ENCODE data around the gene ENDOG. TPM values are rescaled to one million over a fixed set of nuclear protein-coding genes. Genes with fewer than 3 reads are reported as not detected.
A peak's percentile ranks its signal among the peaks of the same experiment; 100 is the strongest.

Gene ENDOG
- total and polyA plus RNA-seq, 11 donors: 34.8 to 105 (median 57.6) TPM

DNA sequence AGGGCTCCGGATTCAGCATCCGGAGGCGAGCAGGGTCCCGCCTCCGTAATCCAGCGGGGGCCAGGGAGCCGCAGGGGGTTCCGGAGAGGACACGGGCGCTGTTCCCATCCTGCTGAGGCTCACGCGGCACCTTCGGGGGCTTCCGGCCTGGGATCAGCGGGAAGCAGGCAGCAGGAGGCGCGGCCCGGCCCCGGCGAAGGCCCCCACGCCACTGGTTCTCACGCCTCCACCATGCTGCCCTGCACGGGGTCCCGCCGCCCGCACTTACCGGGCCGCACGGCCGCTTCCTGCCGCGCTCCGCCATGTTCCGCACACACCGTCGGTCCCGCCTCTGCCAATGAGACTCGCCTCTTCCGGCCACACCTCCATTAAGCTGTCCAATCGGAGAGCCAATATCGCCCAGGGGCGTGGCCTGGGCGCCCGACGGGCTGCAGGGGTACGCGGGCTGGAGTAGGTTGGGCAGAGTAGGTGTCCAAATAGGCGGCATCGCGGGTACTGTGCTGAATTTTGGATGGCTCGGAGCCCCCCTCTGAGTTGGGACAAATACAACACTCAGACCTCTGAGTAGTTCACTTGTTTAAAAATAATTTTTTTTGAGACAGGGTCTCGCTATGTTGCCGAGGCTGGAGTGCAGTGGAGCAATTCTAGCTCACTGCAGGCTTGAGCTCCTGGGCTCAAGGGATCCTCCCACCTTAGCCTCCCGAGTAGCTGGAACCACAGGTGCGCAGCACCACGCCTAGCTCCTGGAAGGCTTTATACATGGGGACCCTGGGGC, 11.4 kb downstream of the ENDOG start, which contains the start of gene SPOUT1:
Gene SPOUT1 (minus strand): TSS at position 318 of the 775 bp plus-strand sequence. CDS start 14 bp downstream, at position 304.
- DNase-seq: peak; percentile 91 to 96 (median 95)
- WGBS, 4 donors: 1 to 3% (median 2%) methylated on average over 27 to 56 of the region's 56 CpGs
- Histone ChIP-seq H3K4me1 (peaks cover 0 to 17% (median 12%) of the 10 kb centered on the region in 12 donors), H3K27me3 (no peaks in the 10 kb centered on the region), H3K36me3 (peaks cover 0 to 41% (median 30%) of the 10 kb centered on the region in 9 donors), H3K4me3 (peak within 1 kb of the TSS; percentile 67 to 98 (median 88)), H3K27ac (peak within 1 kb of the TSS in 11 of 12 donors; percentile 11 to 89 (median 75)), H3K9me3 (no peaks in the 10 kb centered on the region)
- intact Hi-C loops (cut with DNase I): no loop called here
- peak; percentile 98 to 100 (median 99) for ATAC-seq
- TF ChIP-seq, protein P1, sequence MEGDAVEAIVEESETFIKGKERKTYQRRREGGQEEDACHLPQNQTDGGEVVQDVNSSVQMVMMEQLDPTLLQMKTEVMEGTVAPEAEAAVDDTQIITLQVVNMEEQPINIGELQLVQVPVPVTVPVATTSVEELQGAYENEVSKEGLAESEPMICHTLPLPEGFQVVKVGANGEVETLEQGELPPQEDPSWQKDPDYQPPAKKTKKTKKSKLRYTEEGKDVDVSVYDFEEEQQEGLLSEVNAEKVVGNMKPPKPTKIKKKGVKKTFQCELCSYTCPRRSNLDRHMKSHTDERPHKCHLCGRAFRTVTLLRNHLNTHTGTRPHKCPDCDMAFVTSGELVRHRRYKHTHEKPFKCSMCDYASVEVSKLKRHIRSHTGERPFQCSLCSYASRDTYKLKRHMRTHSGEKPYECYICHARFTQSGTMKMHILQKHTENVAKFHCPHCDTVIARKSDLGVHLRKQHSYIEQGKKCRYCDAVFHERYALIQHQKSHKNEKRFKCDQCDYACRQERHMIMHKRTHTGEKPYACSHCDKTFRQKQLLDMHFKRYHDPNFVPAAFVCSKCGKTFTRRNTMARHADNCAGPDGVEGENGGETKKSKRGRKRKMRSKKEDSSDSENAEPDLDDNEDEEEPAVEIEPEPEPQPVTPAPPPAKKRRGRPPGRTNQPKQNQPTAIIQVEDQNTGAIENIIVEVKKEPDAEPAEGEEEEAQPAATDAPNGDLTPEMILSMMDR (IDR thresholded peaks at IDR 0.05): no peak
- TF ChIP-seq POLR2A (IDR thresholded peaks at IDR 0.05): peak in 1 of 2 donors; percentile 62

DNA sequence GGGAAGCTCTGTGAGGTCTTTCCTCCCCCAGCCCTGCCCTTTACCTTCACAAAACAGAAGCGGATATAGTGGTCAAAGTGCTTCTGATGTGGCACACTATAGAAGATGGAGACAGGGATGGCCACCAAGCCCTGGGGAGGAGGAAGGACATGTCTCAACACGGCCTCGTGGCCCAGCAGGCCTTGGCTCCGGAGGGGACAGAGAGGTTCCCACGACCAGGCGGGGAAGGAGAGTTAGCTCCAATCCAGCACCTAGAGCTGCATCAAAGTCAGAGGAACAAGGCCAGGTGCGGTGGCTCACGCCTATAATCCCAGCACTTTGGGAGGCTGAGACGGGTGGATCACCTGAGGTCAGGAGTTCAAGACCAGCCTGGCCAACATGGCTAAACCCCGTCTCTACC, 15.4 kb downstream of the ENDOG start:
- peaks cover 0 to 12% (median 9%) of the 10 kb centered on the region in 12 donors for H3K4me1 ChIP-seq

DNA sequence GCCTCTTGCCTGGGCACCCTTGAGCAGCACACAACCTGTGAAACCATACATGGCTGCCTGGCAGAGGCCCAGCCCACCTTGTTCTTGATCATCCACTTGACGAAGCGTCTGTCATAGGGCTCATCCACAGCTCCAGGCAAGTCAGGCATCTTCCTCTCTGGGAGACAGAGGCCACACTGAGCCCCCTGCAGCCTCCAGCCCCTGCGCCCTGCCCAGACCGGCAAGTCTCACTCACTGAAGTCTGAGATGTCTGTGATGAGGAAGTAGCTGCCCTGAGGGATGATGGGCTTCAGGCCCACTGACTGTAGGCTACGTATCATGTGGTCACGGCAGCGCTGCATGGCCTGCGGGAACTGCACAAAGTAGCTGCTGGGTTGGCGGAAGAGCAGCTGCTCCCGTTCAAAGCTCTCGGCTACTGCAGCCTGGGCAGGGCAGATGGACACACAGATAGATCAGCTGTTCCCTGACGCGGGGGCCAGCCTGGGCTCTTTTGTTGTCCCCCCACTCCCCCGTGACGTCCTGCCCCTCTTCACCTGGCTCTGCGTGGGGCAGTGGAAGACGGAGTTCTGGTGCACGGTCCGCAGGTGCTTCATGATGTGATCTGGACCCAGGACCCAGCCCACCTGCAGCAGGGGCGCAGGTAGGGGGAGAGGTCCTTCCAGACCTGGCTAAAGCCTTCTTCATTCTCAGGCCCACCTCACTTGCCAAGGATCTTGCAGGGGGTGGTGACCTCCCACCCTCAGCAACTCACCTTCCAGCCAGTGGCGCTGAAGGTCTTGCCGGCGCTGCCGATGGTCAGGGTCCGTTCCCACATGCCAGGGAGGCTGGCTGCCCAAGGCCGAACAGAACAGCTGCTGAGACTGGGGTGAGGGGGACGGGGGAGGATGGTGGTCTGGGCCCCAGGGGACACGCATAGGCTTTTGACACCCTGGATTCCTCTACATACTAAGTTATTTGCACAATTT, 17.2 kb downstream of the ENDOG start:
- DNase-seq (no peak), ATAC-seq (no peak)
- no peak for TF ChIP-seq POLR2A (IDR thresholded peaks at IDR 0.05)
- TF ChIP-seq, protein P1 (IDR thresholded peaks at IDR 0.05): no peak

More for the DNA sequence above, 15.4 kb downstream of the ENDOG start:
- WGBS, 4 donors: 95 to 97% (median 96%) methylated on average over 10 of the region's 10 CpGs
- Histone ChIP-seq H3K27me3 (no peaks in the 10 kb centered on the region), H3K27ac (no peak overlapping the region), H3K9me3 (no peaks in the 10 kb centered on the region), H3K36me3 (peaks cover 0 to 27% (median 3%) of the 10 kb centered on the region in 9 donors), H3K4me3 (no peak overlapping the region)
- TF ChIP-seq, protein P1 (IDR thresholded peaks at IDR 0.05): no peak
- TF ChIP-seq POLR2A (IDR thresholded peaks at IDR 0.05): no peak
- intact Hi-C loops (cut with DNase I): no loop called here
- no peak for DNase-seq
- ATAC-seq: no peak

More for the DNA sequence above, 17.2 kb downstream of the ENDOG start:
- Histone ChIP-seq H3K27me3 (no peaks in the 10 kb centered on the region), H3K36me3 (peaks cover 0 to 27% (median 8%) of the 10 kb centered on the region in 9 donors), H3K4me1 (no peaks in the 10 kb centered on the region), H3K27ac (no peak overlapping the region), H3K9me3 (no peaks in the 10 kb centered on the region), H3K4me3 (no peak overlapping the region)
- intact Hi-C loops (cut with DNase I): no loop called here
- WGBS, 4 donors: 95 to 97% (median 96%) methylated on average over 17 to 28 of the region's 28 CpGs

Measured in heart left ventricle (tissue), 16 donors.